GM23248 (cell line): Measurements from ENCODE around the gene SLC35C1. TPM values are rescaled to one million over a fixed set of nuclear protein-coding genes. Genes with fewer than 3 reads are reported as not detected.

Source experiments
- DNase-seq: peaks from one replicate; pipeline ENCODE4 v3.0.0-alpha.2; 2015
- H2AFZ ChIP-seq: fragments of 200-600 bp; sonication (generic); 2 replicates; pipeline ENCODE4 v1.6.1; 2016; ENCODE audit warnings: antibody characterized with exemption
- H3F3A ChIP-seq: fragments of 200-600 bp; sonication (generic); 2 replicates; pipeline ENCODE4 v1.6.1; 2016; ENCODE audit warnings: mild to moderate bottlenecking, antibody characterized with exemption, mixed run types; ENCODE audit not compliant: insufficient read depth
- H3K27ac ChIP-seq: fragments of 200-600 bp; sonication (generic); 2 replicates; pipeline ENCODE4 v1.5.1; 2016; ENCODE audit warnings: mild to moderate bottlenecking
- H3K27me3 ChIP-seq: fragments of 200-600 bp; sonication (generic); replicated peaks from 2 replicates; pipeline ENCODE4 v1.6.1; 2016; ENCODE audit warnings: mild to moderate bottlenecking; ENCODE audit not compliant: insufficient read depth
- H3K36me3 ChIP-seq: fragments of 200-600 bp; sonication (generic); 2 replicates; pipeline ENCODE4 v1.6.1; 2016; ENCODE audit warnings: low read depth, mild to moderate bottlenecking
- H3K4me1 ChIP-seq: fragments of 200-600 bp; sonication (generic); 2 replicates; pipeline ENCODE4 v1.6.1; 2016; ENCODE audit warnings: mild to moderate bottlenecking; ENCODE audit not compliant: insufficient read depth
- H3K4me2 ChIP-seq: fragments of 200-600 bp; sonication (generic); one replicate; pipeline ENCODE4 v1.6.1; 2016; ENCODE audit warnings: mild to moderate bottlenecking; ENCODE audit not compliant: unreplicated experiment
- H3K4me3 ChIP-seq: fragments of 200-600 bp; sonication (generic); 2 replicates; pipeline ENCODE4 v1.5.1; 2016; ENCODE audit warnings: mild to moderate bottlenecking
- H3K79me2 ChIP-seq: fragments of 200-600 bp; sonication (generic); 2 replicates; pipeline ENCODE4 v1.6.1; 2016; ENCODE audit warnings: mild to moderate bottlenecking; ENCODE audit not compliant: insufficient read depth
- H3K9ac ChIP-seq: fragments of 200-600 bp; sonication (generic); 2 replicates; pipeline ENCODE4 v1.6.1; 2016; ENCODE audit warnings: mild to moderate bottlenecking
- H3K9me2 ChIP-seq: fragments of 200-600 bp; sonication (generic); 2 replicates; pipeline ENCODE4 v1.6.1; 2016; ENCODE audit warnings: mixed run types, mild to moderate bottlenecking, moderate library complexity; ENCODE audit not compliant: insufficient read depth
- H3K9me3 ChIP-seq: fragments of 200-600 bp; sonication (generic); one replicate; pipeline ENCODE4 v1.6.1; 2017; ENCODE audit warnings: low read depth
- H4K20me1 ChIP-seq: fragments of 200-600 bp; sonication (generic); 2 replicates; pipeline ENCODE4 v1.6.0; 2016; ENCODE audit not compliant: insufficient read depth
- EZH2 ChIP-seq: fragments of 200-600 bp; sonication (generic); IDR thresholded peaks from 2 replicates; pipeline ENCODE4 v1.6.1; 2018; ENCODE audit warnings: antibody characterized with exemption, mild to moderate bottlenecking; ENCODE audit not compliant: insufficient read depth, poor library complexity, severe bottlenecking
- EZH2phosphoT487 ChIP-seq: fragments of 200-600 bp; sonication (generic); IDR thresholded peaks from 2 replicates; pipeline ENCODE4 v1.6.1; 2018; ENCODE audit warnings: antibody characterized with exemption, moderate library complexity, mild to moderate bottlenecking, low read depth; ENCODE audit not compliant: insufficient read depth
- WGBS, 2 experiments: methylation state at CpG; one replicate each; pipeline ENCODE4 v1.1.6; 2015 to 2017; ENCODE audit warnings: low lambda C conversion rate in 2 of 2, low coverage in 1 of 2; ENCODE audit errors: missing lambda C conversion rate in 2 of 2; 5-methylcytosine and 5-hydroxymethylcytosine counted together
- in situ Hi-C: fragments of 300-500 bp; cut with MboI; formaldehyde crosslinking; loops from 2 replicates; pipeline ENCODE4 v1.15.0; 2020
- polyA plus RNA-seq: library from polyadenylated mRNA; unstranded; fragments of >200 nt; fragmentation: Nextera tagmentation; extraction: Ambion mirVana; gene quantifications from 2 replicates; pipeline ENCODE4 v1.2.1, GENCODE V29; 2016
- total RNA-seq: library from RNA; depleted of rRNA; stranded (reverse); fragments of >200 nt; shearing (Covaris generic); gene quantifications from 2 replicates; pipeline ENCODE4 v1.2.3, GENCODE V29; 2014

Gene SLC35C1
- total and polyA plus RNA-seq, 2 experiments from 2014 or later: 12.5 to 17.8 TPM

- H3K9me2 ChIP-seq: no peaks in the 10 kb centered on the region
- TF ChIP-seq EZH2phosphoT487: no peak
- TF ChIP-seq EZH2: no peak
- no peaks in the 10 kb centered on the region for H3K9me3 ChIP-seq
- H3F3A ChIP-seq: no peaks in the 10 kb centered on the region
- DNase-seq: peak; percentile 60
- H3K4me3 ChIP-seq: no peak overlapping the region
- H3K9ac ChIP-seq: no peak overlapping the region
- H3K79me2 ChIP-seq: no peaks in the 10 kb centered on the region
- no peak overlapping the region for H3K4me2 ChIP-seq
- in situ Hi-C loops: no loop called here
- H2AFZ ChIP-seq: no peak overlapping the region
- H4K20me1 ChIP-seq: no peaks in the 10 kb centered on the region
- no peaks in the 10 kb centered on the region for H3K36me3 ChIP-seq
- H3K27me3 ChIP-seq: peaks cover 17% of the 10 kb centered on the region
- no peak overlapping the region for H3K27ac ChIP-seq
- H3K4me1 ChIP-seq: peaks cover 9% of the 10 kb centered on the region
- 12 to 13% methylated on average over 11 of the region's 11 CpGs for whole genome bisulfite sequencing, 2 experiments
Measured at GRCh38 chr11:45772986-45773785, 31.8 kb upstream of the SLC35C1 start.

DNA sequence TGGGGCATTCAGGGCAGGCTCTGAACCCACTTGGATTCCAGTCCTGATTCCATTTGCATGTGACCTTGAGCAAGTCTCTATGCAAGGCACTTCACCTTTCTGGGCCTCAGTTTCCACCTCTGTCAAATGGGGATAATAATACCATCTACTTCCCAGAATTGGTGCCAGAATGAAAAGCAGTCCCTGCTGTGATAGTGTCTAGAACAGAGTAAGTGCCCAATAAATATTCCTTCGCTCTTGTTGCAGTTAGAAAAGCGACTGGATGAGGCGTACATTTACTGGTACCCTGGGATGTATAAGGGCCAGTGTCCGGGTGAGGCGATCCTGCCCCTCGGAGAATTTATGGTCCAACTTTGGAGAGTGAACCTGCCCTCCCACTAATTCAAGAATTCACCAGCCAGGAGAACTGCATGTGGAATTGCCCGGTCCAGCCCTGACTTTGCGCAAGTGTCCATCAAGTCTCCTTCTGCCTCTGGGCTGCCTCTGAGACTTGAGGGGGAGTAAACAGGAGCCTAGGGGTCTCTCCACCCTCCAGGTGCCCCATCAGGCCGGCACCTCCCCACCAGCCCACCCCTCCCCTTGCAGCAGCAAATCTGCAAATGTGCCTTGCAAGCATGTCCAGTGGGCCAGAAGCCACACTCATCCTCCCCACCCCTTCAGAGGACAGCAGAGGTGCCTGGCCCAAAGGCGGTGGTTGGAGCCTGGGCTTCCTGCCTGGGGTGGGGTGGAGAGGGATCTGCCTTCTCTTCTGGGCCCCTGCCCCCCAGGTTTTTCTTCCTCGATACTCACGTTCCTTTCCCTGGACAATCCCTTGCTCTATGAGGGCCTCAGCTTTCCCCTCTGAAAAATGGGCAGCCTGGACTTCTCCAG lies 30.9 kb upstream of the SLC35C1 start:
- Histone ChIP-seq H3K27ac (no peak overlapping the region), H3K9ac (no peak overlapping the region), H4K20me1 (no peaks in the 10 kb centered on the region), H3K4me2 (no peak overlapping the region), H3K4me1 (peaks cover 9% of the 10 kb centered on the region), H3K79me2 (no peaks in the 10 kb centered on the region), H3K9me2 (no peaks in the 10 kb centered on the region), H3K36me3 (no peaks in the 10 kb centered on the region), H3K27me3 (peaks cover 13% of the 10 kb centered on the region; the same call in 1 of the 2 replicates), H3F3A (no peaks in the 10 kb centered on the region), H3K9me3 (no peaks in the 10 kb centered on the region), H2AFZ (no peak overlapping the region), H3K4me3 (no peak overlapping the region)
- no peak for DNase-seq
- in situ Hi-C loops: no loop called here
- TF ChIP-seq EZH2phosphoT487 (no peak), EZH2 (no peak)
- WGBS, 2 experiments: 67 to 75% methylated on average over 11 to 12 of the region's 12 CpGs

GRCh38 chr11:45774786-45775185 lies 30.2 kb upstream of the SLC35C1 start:
- no peak for DNase-seq
- no peaks in the 10 kb centered on the region for H3K79me2 ChIP-seq
- in situ Hi-C loops: loop anchor here (25.0 kb wide), 1 partner anchor 837 kb away; no protein-coding TSS in a partner anchor
- H3K9ac ChIP-seq: no peak overlapping the region
- H3K36me3 ChIP-seq: no peaks in the 10 kb centered on the region
- WGBS, 2 experiments: 57 to 78% methylated on average over 4 of the region's 4 CpGs
- no peaks in the 10 kb centered on the region for H4K20me1 ChIP-seq
- H3K27me3 ChIP-seq: peaks cover 7% of the 10 kb centered on the region; the same call in 1 of the 2 replicates
- H3K4me2 ChIP-seq: no peak overlapping the region
- H2AFZ ChIP-seq: no peak overlapping the region
- no peak overlapping the region for H3K27ac ChIP-seq
- H3K4me1 ChIP-seq: peaks cover 9% of the 10 kb centered on the region
- H3K9me3 ChIP-seq: no peaks in the 10 kb centered on the region
- no peaks in the 10 kb centered on the region for H3F3A ChIP-seq
- no peaks in the 10 kb centered on the region for H3K9me2 ChIP-seq
- no peak for TF ChIP-seq EZH2
- H3K4me3 ChIP-seq: no peak overlapping the region

- Histone ChIP-seq H3K36me3 (no peaks in the 10 kb centered on the region), H3K4me2 (peak overlapping the region; percentile 10), H3K9ac (no peak overlapping the region), H3F3A (no peaks in the 10 kb centered on the region), H3K4me3 (no peak overlapping the region), H3K9me3 (no peaks in the 10 kb centered on the region), H3K27ac (no peak overlapping the region), H3K4me1 (peaks cover 9% of the 10 kb centered on the region), H2AFZ (no peak overlapping the region), H3K27me3 (no peaks in the 10 kb centered on the region; the same call in 1 of the 2 replicates), H3K79me2 (no peaks in the 10 kb centered on the region), H4K20me1 (no peaks in the 10 kb centered on the region), H3K9me2 (no peaks in the 10 kb centered on the region)
- peak; percentile 55 for DNase-seq
- no peak for TF ChIP-seq EZH2
- no peak for TF ChIP-seq EZH2phosphoT487
- 72 to 79% methylated on average over 9 of the region's 9 CpGs for WGBS, 2 experiments
- in situ Hi-C loops: loop anchor here (25.0 kb wide), 1 partner anchor 840 kb away; no protein-coding TSS in a partner anchor
Measured at GRCh38 chr11:45777127-45777969, 27.6 kb upstream of the SLC35C1 start.
